ENCODE results near the gene SERGEF. TPM values are rescaled to one million over a fixed set of nuclear protein-coding genes. Genes with fewer than 3 reads are reported as not detected.

Gene SERGEF
- total RNA-seq, 1 donor, result 16.9 TPM

DNA sequence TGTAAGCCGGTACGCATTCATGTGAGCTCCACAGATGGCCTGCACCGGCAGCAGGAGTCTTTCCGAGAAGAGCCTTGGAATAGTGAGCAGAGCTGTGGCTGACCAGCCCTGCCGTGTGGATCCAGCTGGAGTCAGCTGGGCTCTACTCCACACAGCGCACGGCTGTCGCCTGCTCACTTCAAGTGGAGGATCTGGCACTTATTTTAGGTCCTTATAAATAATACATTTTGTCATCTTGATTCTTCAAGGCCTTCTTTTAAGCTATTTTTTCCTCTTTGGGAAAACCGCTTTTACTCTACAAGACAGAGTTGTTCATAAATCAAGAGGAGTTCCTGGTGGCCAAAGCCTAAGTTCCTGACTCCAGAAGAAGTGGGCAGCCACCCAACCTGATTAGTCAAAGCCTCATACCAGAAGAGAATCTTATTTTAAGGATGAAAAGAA lies 184.5 kb downstream of the SERGEF start:
- peak; percentile 78 for DNase-seq (ENCODE audit: low read depth)
- TF ChIP-seq, protein P1, sequence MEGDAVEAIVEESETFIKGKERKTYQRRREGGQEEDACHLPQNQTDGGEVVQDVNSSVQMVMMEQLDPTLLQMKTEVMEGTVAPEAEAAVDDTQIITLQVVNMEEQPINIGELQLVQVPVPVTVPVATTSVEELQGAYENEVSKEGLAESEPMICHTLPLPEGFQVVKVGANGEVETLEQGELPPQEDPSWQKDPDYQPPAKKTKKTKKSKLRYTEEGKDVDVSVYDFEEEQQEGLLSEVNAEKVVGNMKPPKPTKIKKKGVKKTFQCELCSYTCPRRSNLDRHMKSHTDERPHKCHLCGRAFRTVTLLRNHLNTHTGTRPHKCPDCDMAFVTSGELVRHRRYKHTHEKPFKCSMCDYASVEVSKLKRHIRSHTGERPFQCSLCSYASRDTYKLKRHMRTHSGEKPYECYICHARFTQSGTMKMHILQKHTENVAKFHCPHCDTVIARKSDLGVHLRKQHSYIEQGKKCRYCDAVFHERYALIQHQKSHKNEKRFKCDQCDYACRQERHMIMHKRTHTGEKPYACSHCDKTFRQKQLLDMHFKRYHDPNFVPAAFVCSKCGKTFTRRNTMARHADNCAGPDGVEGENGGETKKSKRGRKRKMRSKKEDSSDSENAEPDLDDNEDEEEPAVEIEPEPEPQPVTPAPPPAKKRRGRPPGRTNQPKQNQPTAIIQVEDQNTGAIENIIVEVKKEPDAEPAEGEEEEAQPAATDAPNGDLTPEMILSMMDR (IDR thresholded peaks at IDR 0.05; ENCODE audit: insufficient read depth, low read length), result no peak

DNA sequence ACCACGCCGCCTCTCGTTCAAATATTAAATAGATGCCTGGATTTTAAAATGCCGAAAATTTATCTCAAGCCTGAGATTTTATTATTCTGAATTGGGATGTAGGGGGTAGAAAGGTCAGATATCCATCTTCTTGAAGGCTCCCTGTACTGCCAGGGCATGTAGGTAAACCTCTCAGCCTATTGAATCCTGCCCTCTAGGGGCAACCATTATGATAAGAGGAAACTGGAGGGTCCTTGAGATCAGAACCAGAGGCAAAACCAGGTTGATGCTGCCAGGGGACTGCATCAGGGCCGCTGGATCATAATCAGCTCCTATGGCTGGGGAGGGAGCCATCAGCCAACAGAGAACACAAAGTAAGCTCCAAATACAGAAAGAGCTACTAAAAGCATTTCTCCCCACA lies 185.8 kb downstream of the SERGEF start:
- no peak overlapping the region for H3K4me3 ChIP-seq (ENCODE audit: low read depth, low read length)
- TF ChIP-seq, protein P1 (IDR thresholded peaks at IDR 0.05; ENCODE audit: insufficient read depth, low read length), result no peak
- DNase-seq (ENCODE audit: low read depth), result no peak

More for the DNA sequence above, 184.5 kb downstream of the SERGEF start:
- no peak overlapping the region for H3K4me3 ChIP-seq (ENCODE audit: low read depth, low read length)

DNA sequence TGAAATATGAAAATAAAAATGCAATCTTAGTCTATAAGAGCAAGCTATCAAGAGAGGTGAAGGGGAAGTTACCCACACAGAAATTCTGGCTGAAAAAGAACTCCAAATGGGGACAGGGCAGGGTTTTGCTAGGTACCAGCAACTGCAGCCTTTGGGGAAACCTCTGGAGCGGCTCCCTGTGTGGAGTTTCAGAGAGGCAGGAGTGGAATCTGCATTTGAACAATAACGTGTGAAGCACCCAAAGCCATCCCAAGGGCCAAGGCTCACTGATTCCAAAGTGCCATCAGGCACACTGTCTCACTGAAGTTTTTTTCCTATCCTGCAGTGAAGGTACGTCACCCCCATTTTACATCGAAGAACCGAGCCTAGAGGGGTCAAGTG lies 190.5 kb downstream of the SERGEF start:
- DNase-seq (ENCODE audit: low read depth), result no peak
- TF ChIP-seq, protein P1 (IDR thresholded peaks at IDR 0.05; ENCODE audit: insufficient read depth, low read length), result no peak
- no peak overlapping the region for H3K4me3 ChIP-seq (ENCODE audit: low read depth, low read length)

DNA sequence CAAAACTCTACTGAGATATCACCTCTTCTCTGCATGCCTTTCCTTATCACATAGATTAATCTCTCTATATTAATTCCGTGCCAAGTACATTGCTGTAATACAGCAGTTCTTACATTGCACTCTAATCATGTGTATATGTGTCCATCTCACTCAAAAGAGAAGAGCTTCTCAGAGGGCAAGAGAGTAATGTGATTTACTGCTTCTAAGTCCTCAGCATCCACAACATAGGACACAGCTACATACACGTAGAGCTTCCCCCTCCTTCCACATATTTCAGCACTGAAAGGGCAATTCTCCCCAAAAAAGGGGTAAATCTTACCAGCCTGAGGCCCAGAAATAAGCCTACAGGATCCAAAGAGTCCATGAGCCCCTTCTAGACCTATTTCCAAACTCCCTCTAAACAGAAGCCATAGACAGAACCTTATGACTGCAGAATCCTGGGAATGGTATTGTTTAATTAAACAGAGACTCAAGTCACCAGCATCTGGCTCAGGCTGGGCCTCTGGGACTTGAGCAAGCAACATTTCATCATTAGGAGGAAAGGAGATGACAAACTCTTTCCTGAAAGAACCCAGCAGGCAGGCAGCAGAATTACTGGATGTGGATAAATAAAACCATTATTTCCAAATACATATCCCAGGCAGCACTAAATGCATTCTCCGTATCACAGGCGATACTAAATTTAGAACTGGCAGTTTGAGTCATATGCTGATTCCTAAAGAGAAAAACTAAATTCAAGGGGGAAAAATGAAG lies 191.0 kb downstream of the SERGEF start:
- DNase-seq (ENCODE audit: low read depth), result peak; percentile 77
- H3K4me3 ChIP-seq (ENCODE audit: low read depth, low read length), result no peak overlapping the region
- TF ChIP-seq, protein P1 (IDR thresholded peaks at IDR 0.05; ENCODE audit: insufficient read depth, low read length), result peak; percentile 6

DNA sequence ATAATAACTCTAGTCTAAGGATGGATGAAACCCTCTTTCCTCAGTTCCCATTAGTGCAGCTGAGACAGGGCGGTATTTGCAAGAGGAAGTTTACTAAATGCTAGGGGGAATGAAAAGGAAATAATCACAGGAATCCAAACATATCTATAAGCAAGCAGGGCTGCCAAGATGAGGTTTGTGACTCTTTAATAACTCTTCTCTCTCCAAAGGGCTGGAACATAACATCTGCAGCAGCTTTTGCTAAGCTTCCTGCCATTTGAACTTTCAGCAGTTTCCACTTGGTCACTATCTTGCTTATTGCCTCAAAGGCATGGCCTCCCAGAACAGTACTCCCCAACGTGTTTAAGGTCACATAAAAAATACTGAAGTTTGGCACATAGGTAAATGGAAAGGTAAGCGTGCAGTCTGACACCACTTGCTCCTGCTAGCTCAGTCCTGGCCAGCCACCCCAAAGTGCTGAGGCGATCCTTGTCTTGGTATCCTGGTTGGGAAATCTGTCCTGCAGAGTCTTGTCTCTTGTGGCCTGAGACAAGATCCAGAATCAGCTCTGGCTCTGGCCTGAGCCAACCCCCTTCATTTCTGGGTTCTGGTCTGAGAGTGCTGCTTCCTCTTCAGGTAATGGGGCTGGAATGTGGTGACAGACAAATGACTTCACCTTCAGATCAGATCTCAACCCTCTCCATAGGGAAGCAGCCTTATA lies 196.5 kb downstream of the SERGEF start:
- TF ChIP-seq, protein P1 (IDR thresholded peaks at IDR 0.05; ENCODE audit: insufficient read depth, low read length), result no peak
- H3K4me3 ChIP-seq (ENCODE audit: low read depth, low read length), result no peak overlapping the region
- no peak for DNase-seq (ENCODE audit: low read depth)

DNA sequence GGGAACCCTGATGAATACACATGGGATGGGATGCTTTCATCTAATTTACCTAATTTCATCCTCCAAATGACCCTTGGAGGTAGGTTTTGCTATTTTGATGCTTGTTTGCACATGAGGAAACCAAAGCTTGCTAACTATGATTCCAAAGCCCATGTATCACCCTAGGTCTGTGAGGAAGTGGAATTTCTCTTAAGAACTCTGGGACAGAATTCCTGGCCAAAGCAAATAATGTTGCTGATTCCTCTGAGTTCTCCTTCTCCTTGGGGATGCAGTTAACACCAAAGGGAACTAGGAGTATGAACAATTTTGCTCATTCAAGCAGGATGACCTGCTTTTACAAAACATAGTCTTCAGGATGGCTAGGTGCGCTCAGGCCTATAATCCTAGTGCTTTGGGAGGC lies 198.3 kb downstream of the SERGEF start:
- peak; percentile 50 for DNase-seq (ENCODE audit: low read depth)
- TF ChIP-seq, protein P1 (IDR thresholded peaks at IDR 0.05; ENCODE audit: insufficient read depth, low read length), result no peak

More for the DNA sequence above, 198.3 kb downstream of the SERGEF start:
- no peak overlapping the region for H3K4me3 ChIP-seq (ENCODE audit: low read depth, low read length)

All from fibroblast of the aortic adventitia (primary cell).